GM21723 (cell line): ENCODE data around the gene TRPM6.
"Not testable (repeated sequence)": the region's sequence is repeated elsewhere in the genome, so short reads cannot be mapped to it uniquely, and the experiment has no call there.

Experiments
- ATAC-seq: cut with Tn5 transposase; IDR thresholded peaks from one replicate; pipeline ENCODE4 v1.9.1; 2021; ENCODE audit warnings: mild to moderate bottlenecking, moderate library complexity; ENCODE audit not compliant: unreplicated experiment

TRPM6 gene

GRCh38 chr9:74858751-74859414 is 28.8 kb downstream of the TRPM6 start:
- no peak for ATAC-seq

- no peak for ATAC-seq
Observed at GRCh38 chr9:74856989-74857388, 30.7 kb downstream of the TRPM6 start.

- no peak for ATAC-seq
Observed at GRCh38 chr9:74855072-74855471, 32.6 kb downstream of the TRPM6 start.

GRCh38 chr9:74853024-74853423 is 34.7 kb downstream of the TRPM6 start:
- not testable (repeated sequence) for ATAC-seq

GRCh38 chr9:74848153-74848525 is 39.6 kb downstream of the TRPM6 start:
- ATAC-seq: no peak

- no peak for ATAC-seq
Observed at GRCh38 chr9:74847478-74848152, 40.1 kb downstream of the TRPM6 start.

- ATAC-seq: no peak
Observed at GRCh38 chr9:74846766-74847165, 41.0 kb downstream of the TRPM6 start.

- no peak for ATAC-seq
Observed at GRCh38 chr9:74838351-74838750, 49.4 kb downstream of the TRPM6 start.

- ATAC-seq: no peak
Observed at GRCh38 chr9:74824654-74825053, 63.1 kb downstream of the TRPM6 start.

GRCh38 chr9:74821636-74822035 is 66.1 kb downstream of the TRPM6 start:
- ATAC-seq: no peak

GRCh38 chr9:74817816-74818215 is 69.9 kb downstream of the TRPM6 start:
- no peak for ATAC-seq

GRCh38 chr9:74817281-74817810 is 70.4 kb downstream of the TRPM6 start:
- ATAC-seq: no peak

- ATAC-seq: no peak
Observed at GRCh38 chr9:74810200-74810599, 77.5 kb downstream of the TRPM6 start.

- no peak for ATAC-seq
Observed at GRCh38 chr9:74804018-74804385, 83.7 kb downstream of the TRPM6 start.

GRCh38 chr9:74803376-74804017 is 84.2 kb downstream of the TRPM6 start:
- ATAC-seq: no peak

GRCh38 chr9:74800226-74800625 is 87.5 kb downstream of the TRPM6 start:
- no peak for ATAC-seq

- no peak for ATAC-seq
Observed at GRCh38 chr9:74795803-74796202, 91.9 kb downstream of the TRPM6 start.

- no peak for ATAC-seq
Observed at GRCh38 chr9:74795081-74795480, 92.6 kb downstream of the TRPM6 start.

GRCh38 chr9:74784506-74784905 is 103.2 kb downstream of the TRPM6 start:
- ATAC-seq: no peak

- no peak for ATAC-seq
Observed at GRCh38 chr9:74783408-74783807, 104.3 kb downstream of the TRPM6 start.

- ATAC-seq: peak; percentile 61
Observed at GRCh38 chr9:74777136-74777879, 110.4 kb downstream of the TRPM6 start.
